ENCODE measurements around the gene PRMT9. TPM values are rescaled to one million over a fixed set of nuclear protein-coding genes. Genes with fewer than 3 reads are reported as not detected.

PRMT9 gene
- total RNA-seq, 1 donor from 2014 or later = 7.1 TPM

- H3K4me3 ChIP-seq (ENCODE audit: low read depth, low read length) = no peak overlapping the region
- no peaks in the 10 kb centered on the region for H3K36me3 ChIP-seq (ENCODE audit: control insufficient read depth, insufficient read depth, low read length)
- TF ChIP-seq CTCF (IDR thresholded peaks at IDR 0.05; ENCODE audit: insufficient read depth, low read length, severe bottlenecking) = no peak
- FAIRE-seq = no peak
- DNase-seq (ENCODE audit: low read depth) = no peak
- H3K27me3 ChIP-seq (ENCODE audit: control insufficient read depth, insufficient read depth, low read length) = no peaks in the 10 kb centered on the region
Measured at GRCh38 chr4:147648656-147649055, 35.3 kb downstream of the PRMT9 start.

GRCh38 chr4:147645099-147645498, 38.9 kb downstream of the PRMT9 start:
- FAIRE-seq = no peak
- no peak for TF ChIP-seq CTCF (IDR thresholded peaks at IDR 0.05; ENCODE audit: insufficient read depth, low read length, severe bottlenecking)
- Histone ChIP-seq H3K4me3 (ENCODE audit: low read depth, low read length) (no peak overlapping the region), H3K36me3 (ENCODE audit: control insufficient read depth, insufficient read depth, low read length) (peaks cover 2% of the 10 kb centered on the region), H3K27me3 (ENCODE audit: control insufficient read depth, insufficient read depth, low read length) (no peaks in the 10 kb centered on the region)
- no peak for DNase-seq (ENCODE audit: low read depth)

GRCh38 chr4:147644471-147644870, 39.5 kb downstream of the PRMT9 start:
- Histone ChIP-seq H3K27me3 (ENCODE audit: control insufficient read depth, insufficient read depth, low read length) (no peaks in the 10 kb centered on the region), H3K36me3 (ENCODE audit: control insufficient read depth, insufficient read depth, low read length) (peaks cover 2% of the 10 kb centered on the region), H3K4me3 (ENCODE audit: low read depth, low read length) (no peak overlapping the region)
- no peak for FAIRE-seq
- no peak for DNase-seq (ENCODE audit: low read depth)
- no peak for TF ChIP-seq CTCF (IDR thresholded peaks at IDR 0.05; ENCODE audit: insufficient read depth, low read length, severe bottlenecking)

GRCh38 chr4:147643616-147644015, 40.3 kb downstream of the PRMT9 start:
- Histone ChIP-seq H3K27me3 (ENCODE audit: control insufficient read depth, insufficient read depth, low read length) (no peaks in the 10 kb centered on the region), H3K4me3 (ENCODE audit: low read depth, low read length) (no peak overlapping the region), H3K36me3 (ENCODE audit: control insufficient read depth, insufficient read depth, low read length) (peaks cover 2% of the 10 kb centered on the region)
- TF ChIP-seq CTCF (IDR thresholded peaks at IDR 0.05; ENCODE audit: insufficient read depth, low read length, severe bottlenecking) = no peak
- DNase-seq (ENCODE audit: low read depth) (no peak), FAIRE-seq (no peak)

GRCh38 chr4:147640331-147640730, 43.6 kb downstream of the PRMT9 start:
- TF ChIP-seq CTCF (IDR thresholded peaks at IDR 0.05; ENCODE audit: insufficient read depth, low read length, severe bottlenecking) = no peak
- Histone ChIP-seq H3K36me3 (ENCODE audit: control insufficient read depth, insufficient read depth, low read length) (peaks cover 3% of the 10 kb centered on the region), H3K4me3 (ENCODE audit: low read depth, low read length) (no peak overlapping the region), H3K27me3 (ENCODE audit: control insufficient read depth, insufficient read depth, low read length) (no peaks in the 10 kb centered on the region)
- no peak for DNase-seq (ENCODE audit: low read depth)
- no peak for FAIRE-seq

GRCh38 chr4:147639388-147639787, 44.6 kb downstream of the PRMT9 start:
- peaks cover 5% of the 10 kb centered on the region for H3K36me3 ChIP-seq (ENCODE audit: control insufficient read depth, insufficient read depth, low read length)
- no peak overlapping the region for H3K4me3 ChIP-seq (ENCODE audit: low read depth, low read length)
- DNase-seq (ENCODE audit: low read depth) (no peak), FAIRE-seq (no peak)
- H3K27me3 ChIP-seq (ENCODE audit: control insufficient read depth, insufficient read depth, low read length) = no peaks in the 10 kb centered on the region
- TF ChIP-seq CTCF (IDR thresholded peaks at IDR 0.05; ENCODE audit: insufficient read depth, low read length, severe bottlenecking) = no peak
